BE2C (cell line): ENCODE results near the gene TYMS.

Experiments
- DNase-seq: peaks from one replicate; pipeline ENCODE4 v3.0.0-alpha.2; 2020
- H3K27me3 ChIP-seq: fragments of 250-450 bp; sonication (Bioruptor Pico); 2 replicates; pipeline ENCODE4 v1.5.1; 2020; ENCODE audit warnings: mild to moderate bottlenecking
- H3K36me3 ChIP-seq: fragments of 250-450 bp; sonication (Bioruptor Pico); 2 replicates; pipeline ENCODE4 v1.5.1; 2020; ENCODE audit warnings: mild to moderate bottlenecking
- H3K4me1 ChIP-seq: fragments of 250-450 bp; sonication (Bioruptor Pico); 2 replicates; pipeline ENCODE4 v1.5.1; 2020
- H3K4me3 ChIP-seq: 2 replicates; pipeline ENCODE4 v1.5.1; 2011; ENCODE audit warnings: low read depth, low read length
- H3K9me3 ChIP-seq: fragments of 250-450 bp; sonication (Bioruptor Pico); 2 replicates; pipeline ENCODE4 v1.5.1; 2020
- TF ChIP-seq, protein P1 (sequence below): IDR thresholded peaks from 2 replicates; pipeline ENCODE4 v1.5.1; 2012; ENCODE audit warnings: mild to moderate bottlenecking, low read depth, low read length

The TYMS gene

DNA sequence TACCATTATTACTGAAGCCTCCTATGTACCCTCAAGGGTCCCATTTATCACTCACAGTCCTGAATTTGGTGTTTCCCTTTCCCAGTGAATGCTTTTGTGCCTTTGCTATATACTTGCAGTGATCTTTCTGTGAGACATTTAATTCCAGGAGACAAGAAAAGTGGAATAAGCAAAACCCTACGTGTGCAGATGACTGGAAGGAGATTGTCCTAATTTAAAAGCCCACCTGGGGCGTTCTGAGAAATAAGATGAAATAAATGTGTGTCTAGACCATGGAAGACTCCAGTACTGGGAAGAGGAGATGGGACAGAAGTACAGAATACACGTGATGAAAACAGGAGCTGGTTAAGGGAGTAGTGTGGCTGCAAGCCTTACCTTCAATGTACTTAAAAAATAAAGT lies 19.3 kb downstream of the TYMS start:
- Histone ChIP-seq H3K4me3 (no peak overlapping the region), H3K27me3 (no peaks in the 10 kb centered on the region), H3K9me3 (no peaks in the 10 kb centered on the region), H3K4me1 (no peaks in the 10 kb centered on the region), H3K36me3 (peaks cover 17% of the 10 kb centered on the region; the same call in 1 of the 2 replicates)
- TF ChIP-seq, protein P1, sequence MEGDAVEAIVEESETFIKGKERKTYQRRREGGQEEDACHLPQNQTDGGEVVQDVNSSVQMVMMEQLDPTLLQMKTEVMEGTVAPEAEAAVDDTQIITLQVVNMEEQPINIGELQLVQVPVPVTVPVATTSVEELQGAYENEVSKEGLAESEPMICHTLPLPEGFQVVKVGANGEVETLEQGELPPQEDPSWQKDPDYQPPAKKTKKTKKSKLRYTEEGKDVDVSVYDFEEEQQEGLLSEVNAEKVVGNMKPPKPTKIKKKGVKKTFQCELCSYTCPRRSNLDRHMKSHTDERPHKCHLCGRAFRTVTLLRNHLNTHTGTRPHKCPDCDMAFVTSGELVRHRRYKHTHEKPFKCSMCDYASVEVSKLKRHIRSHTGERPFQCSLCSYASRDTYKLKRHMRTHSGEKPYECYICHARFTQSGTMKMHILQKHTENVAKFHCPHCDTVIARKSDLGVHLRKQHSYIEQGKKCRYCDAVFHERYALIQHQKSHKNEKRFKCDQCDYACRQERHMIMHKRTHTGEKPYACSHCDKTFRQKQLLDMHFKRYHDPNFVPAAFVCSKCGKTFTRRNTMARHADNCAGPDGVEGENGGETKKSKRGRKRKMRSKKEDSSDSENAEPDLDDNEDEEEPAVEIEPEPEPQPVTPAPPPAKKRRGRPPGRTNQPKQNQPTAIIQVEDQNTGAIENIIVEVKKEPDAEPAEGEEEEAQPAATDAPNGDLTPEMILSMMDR = no peak
- DNase-seq = no peak

DNA sequence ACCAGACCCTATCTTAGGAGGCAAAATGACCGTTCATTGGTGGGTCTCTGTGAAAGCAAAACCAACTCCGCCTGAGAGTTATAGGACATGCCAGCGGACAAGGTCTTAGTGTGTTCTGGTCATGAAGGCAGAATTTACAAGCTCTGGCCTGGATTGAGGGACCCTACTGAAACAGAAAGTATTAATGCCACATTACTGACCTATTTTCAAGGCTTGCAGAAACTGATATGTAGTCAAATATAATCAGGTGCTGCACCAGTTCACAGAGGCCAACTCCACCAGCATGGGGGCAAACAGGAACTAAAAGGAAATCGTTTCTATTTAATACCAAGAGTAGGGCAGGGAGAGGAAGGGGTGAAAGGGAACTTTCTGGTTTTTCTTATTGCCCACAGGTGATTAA lies 19.7 kb downstream of the TYMS start:
- TF ChIP-seq, protein P1 = no peak
- peaks cover 13% of the 10 kb centered on the region; the same call in 1 of the 2 replicates for H3K36me3 ChIP-seq
- no peaks in the 10 kb centered on the region for H3K4me1 ChIP-seq
- H3K27me3 ChIP-seq = no peaks in the 10 kb centered on the region
- DNase-seq = no peak
- no peak overlapping the region for H3K4me3 ChIP-seq
- H3K9me3 ChIP-seq = no peaks in the 10 kb centered on the region

DNA sequence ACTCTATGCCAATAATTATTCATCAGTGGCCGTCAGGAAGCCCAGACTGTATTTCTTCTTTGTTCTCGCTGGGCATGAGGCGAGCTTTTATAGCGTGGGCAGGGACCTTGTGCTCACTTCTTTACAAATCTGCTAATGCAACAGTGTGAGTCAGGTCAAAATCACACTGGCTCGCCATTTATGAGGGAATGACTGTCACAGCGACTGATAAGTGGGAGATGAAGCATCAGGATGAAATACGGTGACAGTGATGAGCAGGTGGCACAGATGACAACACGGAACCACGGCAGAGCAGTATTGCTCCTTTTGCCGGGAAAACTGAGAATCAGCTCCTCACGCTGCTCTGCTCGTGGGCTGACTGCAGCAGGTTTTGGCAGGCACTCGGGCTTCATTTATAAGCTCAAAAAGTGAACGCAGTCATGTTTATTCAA lies 20.5 kb downstream of the TYMS start:
- Histone ChIP-seq H3K4me3 (no peak overlapping the region), H3K36me3 (peaks cover 5% of the 10 kb centered on the region; the same call in 1 of the 2 replicates), H3K9me3 (no peaks in the 10 kb centered on the region), H3K4me1 (no peaks in the 10 kb centered on the region), H3K27me3 (no peaks in the 10 kb centered on the region)
- DNase-seq = no peak
- TF ChIP-seq, protein P1 = no peak

DNA sequence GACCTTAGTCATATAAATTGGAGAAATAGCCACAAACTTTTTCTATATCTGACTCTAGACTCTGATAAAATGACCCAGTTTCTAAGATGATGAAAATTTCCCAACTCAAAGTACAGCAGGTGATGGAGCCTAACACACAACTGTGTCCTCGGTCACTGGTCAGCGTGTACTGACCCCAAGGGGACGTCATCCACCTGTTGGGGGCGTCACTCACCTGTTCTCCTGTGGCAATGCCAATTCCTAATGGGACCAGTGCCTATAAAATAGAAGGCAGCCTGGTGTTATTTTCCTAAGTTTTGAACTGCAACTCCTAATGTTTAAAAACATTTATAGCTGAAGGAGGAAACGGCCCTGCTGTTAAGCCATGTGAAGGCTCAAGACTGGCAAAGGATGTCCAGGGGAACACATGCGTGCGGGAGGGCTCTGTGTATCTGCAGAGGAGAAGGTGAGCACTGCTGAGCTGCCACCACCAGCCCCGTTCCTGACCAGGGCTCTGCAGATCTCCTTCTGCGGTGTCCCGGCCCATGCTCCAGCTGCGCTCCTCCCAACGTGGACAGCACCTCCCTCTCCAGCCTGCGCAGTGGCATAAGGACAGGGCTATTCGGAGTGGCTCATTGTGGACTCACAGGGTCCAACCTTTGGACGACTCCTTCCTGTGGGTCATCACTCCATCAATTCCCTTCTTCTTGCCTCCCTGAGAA lies 21.2 kb downstream of the TYMS start:
- H3K4me3 ChIP-seq = no peak overlapping the region
- no peaks in the 10 kb centered on the region for H3K9me3 ChIP-seq
- peaks cover 4% of the 10 kb centered on the region; the same call in 1 of the 2 replicates for H3K36me3 ChIP-seq
- TF ChIP-seq, protein P1 = no peak
- H3K4me1 ChIP-seq = no peaks in the 10 kb centered on the region
- H3K27me3 ChIP-seq = no peaks in the 10 kb centered on the region
- no peak for DNase-seq

DNA sequence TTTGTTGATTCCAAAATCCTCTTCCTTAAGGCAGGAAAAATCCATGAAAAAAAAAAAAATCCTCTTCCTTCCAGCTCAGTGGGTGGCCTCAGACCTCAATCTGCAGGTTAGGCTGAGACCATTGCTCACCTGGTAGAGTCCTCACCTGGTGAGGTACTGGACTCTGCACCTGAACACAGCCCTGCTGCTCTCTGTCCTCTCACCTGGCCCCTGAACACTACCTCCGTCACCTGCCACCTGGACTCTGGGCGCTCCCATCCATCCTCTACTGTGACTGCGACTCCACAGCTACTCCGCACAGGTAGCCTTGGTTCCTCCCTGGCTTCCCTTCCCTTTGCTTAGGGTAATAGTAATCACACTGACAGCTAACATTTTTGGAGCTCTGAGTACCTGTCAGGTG lies 22.1 kb downstream of the TYMS start:
- TF ChIP-seq, protein P1 = no peak
- Histone ChIP-seq H3K36me3 (peaks cover 4% of the 10 kb centered on the region; the same call in 1 of the 2 replicates), H3K4me3 (no peak overlapping the region), H3K27me3 (no peaks in the 10 kb centered on the region), H3K4me1 (no peaks in the 10 kb centered on the region), H3K9me3 (no peaks in the 10 kb centered on the region)
- DNase-seq = no peak

DNA sequence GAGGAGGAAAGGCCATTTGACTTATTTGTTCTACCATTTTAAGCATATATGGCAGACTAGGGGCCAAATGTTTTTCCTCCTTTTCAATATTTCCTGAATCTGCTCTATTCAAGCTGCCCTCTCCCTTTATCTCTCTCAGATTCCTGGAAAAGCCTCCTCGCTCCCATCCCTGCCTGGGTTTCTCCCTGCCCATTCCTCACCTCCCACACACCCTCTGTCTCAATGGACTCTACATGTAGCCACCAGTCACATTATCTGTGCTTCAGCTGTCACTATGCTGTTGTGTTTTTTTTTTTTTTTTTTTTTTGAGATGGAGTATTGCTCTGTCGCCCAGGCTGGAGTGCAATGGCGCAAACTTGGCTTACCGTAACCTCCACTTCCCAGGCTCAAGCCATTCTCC lies 22.9 kb downstream of the TYMS start:
- Histone ChIP-seq H3K4me1 (no peaks in the 10 kb centered on the region), H3K36me3 (no peaks in the 10 kb centered on the region; the same call in 1 of the 2 replicates), H3K27me3 (no peaks in the 10 kb centered on the region), H3K9me3 (no peaks in the 10 kb centered on the region), H3K4me3 (no peak overlapping the region)
- no peak for DNase-seq
- TF ChIP-seq, protein P1 = no peak
